ENCODE results near the gene LYPLA2. TPM values are rescaled to one million over a fixed set of nuclear protein-coding genes. Genes with fewer than 3 reads are reported as not detected.

Gene LYPLA2
- polyA plus RNA-seq, 1 of the 3 experiments (the other 2 are of a cell fraction), result 109 TPM

DNA sequence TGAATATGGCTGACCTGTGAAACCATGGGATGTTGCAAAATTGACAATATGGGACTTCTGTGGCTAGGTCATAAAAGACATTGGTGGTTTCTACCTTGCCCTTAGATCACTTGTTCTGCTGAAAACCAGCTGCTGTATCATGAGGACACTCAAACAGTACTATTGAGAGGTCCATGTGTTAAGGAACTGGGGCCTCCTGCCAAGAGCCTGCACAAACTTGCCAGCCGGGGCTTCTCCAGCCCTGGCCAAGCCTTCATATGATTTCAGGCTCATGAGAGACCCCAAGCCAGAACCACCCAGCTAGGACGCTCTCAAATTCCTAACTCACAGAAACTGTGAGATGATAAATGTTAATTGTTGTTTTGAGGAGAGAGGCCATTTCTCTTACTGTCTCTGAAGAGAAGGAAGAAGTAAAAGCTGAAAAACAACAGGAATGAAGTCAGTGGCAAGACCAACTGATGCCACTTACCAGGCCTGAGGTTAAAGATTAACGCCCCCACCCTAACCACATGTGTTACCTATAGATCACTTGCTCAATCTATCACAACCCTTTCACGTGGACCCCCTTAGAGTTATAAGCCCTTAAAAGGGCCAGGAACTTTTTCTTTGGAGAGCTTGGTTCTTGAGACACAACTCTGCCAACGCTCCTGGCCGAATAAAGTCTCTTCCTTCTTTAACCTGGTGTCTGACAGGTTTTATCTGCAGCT is 16.6 kb upstream of the LYPLA2 start:
- no peak overlapping the region for H3K9ac ChIP-seq
- H3K4me2 ChIP-seq, result no peak overlapping the region
- 80% methylated on average over 6 of the region's 6 CpGs for WGBS (ENCODE audit: low lambda C conversion rate)
- H3K36me3 ChIP-seq (replicated peaks in 1 of 2; ENCODE audit: control insufficient read depth in 1 of 2, insufficient read depth in 2 of 2, low read length in 1 of 2), result no peaks in the 10 kb centered on the region
- DNase-seq, result no peak
- H2AFZ ChIP-seq (ENCODE audit: low read depth), result no peak overlapping the region
- H3K4me1 ChIP-seq (ENCODE audit: control insufficient read depth in 1 of 2, insufficient read depth in 2 of 2, low read depth in 1 of 2, low read length in 1 of 2), result peaks cover 9 to 17% of the 10 kb centered on the region in 2 experiments; a peak in 3 of 4 replicates
- no peak overlapping the region for H3K4me3 ChIP-seq (ENCODE audit: low read depth in 2 of 2, low read length in 1 of 2)
- H3K27me3 ChIP-seq (ENCODE audit: insufficient read depth), result no peaks in the 10 kb centered on the region
- peaks cover 5% of the 10 kb centered on the region for H4K20me1 ChIP-seq (ENCODE audit: insufficient read depth)
- H3K9me3 ChIP-seq, result no peaks in the 10 kb centered on the region
- no peaks in the 10 kb centered on the region for H3K9me2 ChIP-seq
- ChIA-PET CTCF (interaction anchor here (0.9 to 2.0 kb wide), 6 partner anchors 9 to 190 kb away, joined by 3 to 4 read pairs (median 4); no protein-coding TSS in a partner anchor), POLR2A (interaction anchor here (1.5 kb wide), 1 partner anchor 26 kb away, joined by 4 read pairs; the partner anchor contains the start of gene GALE)
- peaks cover 38% of the 10 kb centered on the region for H3K79me2 ChIP-seq (ENCODE audit: insufficient read depth)
- H3K27ac ChIP-seq (ENCODE audit: low read depth in 2 of 2, low read length in 1 of 2), result no peak overlapping the region
- peaks cover 12% of the 10 kb centered on the region for H3F3A ChIP-seq (replicated peaks; ENCODE audit: insufficient read depth)
- TF ChIP-seq GATA2 (CRISPR knock-in tag; IDR thresholded peaks at IDR 0.05) (no peak), EP300 (IDR thresholded peaks at IDR 0.05; ENCODE audit: borderline replicate concordance in 1 of 2, low read depth in 1 of 2, low read length in 1 of 2) (no peak), NFIC (IDR thresholded peaks at IDR 0.05; ENCODE audit: borderline replicate concordance) (no peak)
- TF ChIP-seq, protein P1, sequence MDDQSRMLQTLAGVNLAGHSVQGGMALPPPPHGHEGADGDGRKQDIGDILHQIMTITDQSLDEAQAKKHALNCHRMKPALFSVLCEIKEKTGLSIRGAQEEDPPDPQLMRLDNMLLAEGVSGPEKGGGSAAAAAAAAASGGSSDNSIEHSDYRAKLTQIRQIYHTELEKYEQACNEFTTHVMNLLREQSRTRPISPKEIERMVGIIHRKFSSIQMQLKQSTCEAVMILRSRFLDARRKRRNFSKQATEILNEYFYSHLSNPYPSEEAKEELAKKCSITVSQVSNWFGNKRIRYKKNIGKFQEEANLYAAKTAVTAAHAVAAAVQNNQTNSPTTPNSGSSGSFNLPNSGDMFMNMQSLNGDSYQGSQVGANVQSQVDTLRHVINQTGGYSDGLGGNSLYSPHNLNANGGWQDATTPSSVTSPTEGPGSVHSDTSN (IDR thresholded peaks at IDR 0.05), result no peak
- TF ChIP-seq, protein P2, sequence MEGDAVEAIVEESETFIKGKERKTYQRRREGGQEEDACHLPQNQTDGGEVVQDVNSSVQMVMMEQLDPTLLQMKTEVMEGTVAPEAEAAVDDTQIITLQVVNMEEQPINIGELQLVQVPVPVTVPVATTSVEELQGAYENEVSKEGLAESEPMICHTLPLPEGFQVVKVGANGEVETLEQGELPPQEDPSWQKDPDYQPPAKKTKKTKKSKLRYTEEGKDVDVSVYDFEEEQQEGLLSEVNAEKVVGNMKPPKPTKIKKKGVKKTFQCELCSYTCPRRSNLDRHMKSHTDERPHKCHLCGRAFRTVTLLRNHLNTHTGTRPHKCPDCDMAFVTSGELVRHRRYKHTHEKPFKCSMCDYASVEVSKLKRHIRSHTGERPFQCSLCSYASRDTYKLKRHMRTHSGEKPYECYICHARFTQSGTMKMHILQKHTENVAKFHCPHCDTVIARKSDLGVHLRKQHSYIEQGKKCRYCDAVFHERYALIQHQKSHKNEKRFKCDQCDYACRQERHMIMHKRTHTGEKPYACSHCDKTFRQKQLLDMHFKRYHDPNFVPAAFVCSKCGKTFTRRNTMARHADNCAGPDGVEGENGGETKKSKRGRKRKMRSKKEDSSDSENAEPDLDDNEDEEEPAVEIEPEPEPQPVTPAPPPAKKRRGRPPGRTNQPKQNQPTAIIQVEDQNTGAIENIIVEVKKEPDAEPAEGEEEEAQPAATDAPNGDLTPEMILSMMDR (IDR thresholded peaks at IDR 0.05), result no peak

DNA sequence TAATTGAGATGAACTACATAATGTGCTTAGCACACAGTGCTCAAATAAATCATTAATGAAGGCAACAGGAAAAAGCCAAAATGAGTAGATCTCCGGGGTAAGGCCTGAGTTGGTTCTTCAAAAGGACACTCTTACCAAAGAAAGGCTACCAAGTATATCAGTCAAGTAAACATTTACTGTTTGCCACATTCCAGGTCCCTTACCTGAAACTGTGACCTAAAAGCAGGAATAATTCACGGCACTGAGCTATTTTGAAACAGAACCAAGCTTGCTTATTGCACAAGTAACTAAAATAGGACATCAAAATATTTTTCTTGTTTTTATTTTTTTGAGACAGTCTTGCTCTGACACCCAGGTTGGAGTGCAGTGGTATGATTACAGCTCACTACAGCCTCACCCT is 14.7 kb upstream of the LYPLA2 start:
- Histone ChIP-seq H3K4me2 (0 out of 2 replicates have a peak overlapping the region, but pooled peaks have one; percentile 88), H2AFZ (ENCODE audit: low read depth) (no peak overlapping the region), H3K4me1 (ENCODE audit: control insufficient read depth in 1 of 2, insufficient read depth in 2 of 2, low read depth in 1 of 2, low read length in 1 of 2) (peaks cover 18 to 21% of the 10 kb centered on the region in 2 experiments; a peak in 3 of 4 replicates), H3K9me3 (no peaks in the 10 kb centered on the region), H3K27me3 (ENCODE audit: insufficient read depth) (no peaks in the 10 kb centered on the region), H4K20me1 (ENCODE audit: insufficient read depth) (peaks cover 15% of the 10 kb centered on the region), H3K9ac (no peak overlapping the region), H3K9me2 (no peaks in the 10 kb centered on the region), H3K4me3 (ENCODE audit: low read depth in 2 of 2, low read length in 1 of 2) (no peak overlapping the region), H3F3A (replicated peaks; ENCODE audit: insufficient read depth) (peaks cover 21% of the 10 kb centered on the region), H3K27ac (ENCODE audit: low read depth in 2 of 2, low read length in 1 of 2) (no peak overlapping the region), H3K79me2 (ENCODE audit: insufficient read depth) (peaks cover 56% of the 10 kb centered on the region), H3K36me3 (replicated peaks in 1 of 2; ENCODE audit: control insufficient read depth in 1 of 2, insufficient read depth in 2 of 2, low read length in 1 of 2) (peaks cover 4 to 8% of the 10 kb centered on the region in 2 experiments)
- DNase-seq, result no peak
- no peak for TF ChIP-seq GATA2 (CRISPR knock-in tag; IDR thresholded peaks at IDR 0.05)
- ChIA-PET CTCF (interaction anchor here (0.8 to 1.6 kb wide), 6 partner anchors 12 to 231 kb away, joined by 3 to 8 read pairs (median 3); no protein-coding TSS in a partner anchor), POLR2A (interaction anchor here (1.5 kb wide), 1 partner anchor 24 kb away, joined by 4 read pairs; the partner anchor contains the start of gene GALE)
- WGBS (ENCODE audit: low lambda C conversion rate), result 98% methylated on average over 2 of the region's 2 CpGs

Data from SK-N-SH (cell line).